DMS79 treated with DMSO at 0.1 percent for 48 hours (cell line): ENCODE data around the gene ORM1.
"Not testable (repeated sequence)": the region's sequence is repeated elsewhere in the genome, so short reads cannot be mapped to it uniquely, and the experiment has no call there.

Experiments used
- DNase-seq: peaks from one replicate; lab custom pipeline; 2025; lab: John Stamatoyannopoulos, UW

ORM1 gene

GRCh38 chr9:114322831-114323531 is at the start of gene ORM1:
TSS of gene ORM1 (plus strand) at chr9:114323098. CDS start at chr9:114323134, 36 bp downstream.
- not testable (repeated sequence) for DNase-seq

- no peak for DNase-seq
Measured at GRCh38 chr9:114273461-114273881, 49.4 kb upstream of the ORM1 start.

GRCh38 chr9:114274217-114274616 is 48.7 kb upstream of the ORM1 start:
- no peak for DNase-seq

GRCh38 chr9:114275246-114276004 is 47.5 kb upstream of the ORM1 start:
- DNase-seq, result no peak

GRCh38 chr9:114276908-114277821 is 45.7 kb upstream of the ORM1 start:
- DNase-seq, result no peak

GRCh38 chr9:114278356-114278755 is 44.5 kb upstream of the ORM1 start:
- DNase-seq, result no peak

- no peak for DNase-seq
Measured at GRCh38 chr9:114278881-114279570, 43.9 kb upstream of the ORM1 start.

GRCh38 chr9:114279693-114280092 is 43.2 kb upstream of the ORM1 start:
- DNase-seq, result no peak

- no peak for DNase-seq
Measured at GRCh38 chr9:114280636-114281472, 42.0 kb upstream of the ORM1 start.

GRCh38 chr9:114281473-114282103 is 41.3 kb upstream of the ORM1 start:
- DNase-seq, result no peak

- DNase-seq, result no peak
Measured at GRCh38 chr9:114282104-114282485, 40.8 kb upstream of the ORM1 start.

- no peak for DNase-seq
Measured at GRCh38 chr9:114282507-114282906, 40.4 kb upstream of the ORM1 start.

GRCh38 chr9:114282926-114283325 is 40.0 kb upstream of the ORM1 start:
- no peak for DNase-seq

- DNase-seq, result no peak
Measured at GRCh38 chr9:114283551-114284111, 39.3 kb upstream of the ORM1 start.

- no peak for DNase-seq
Measured at GRCh38 chr9:114284316-114285060, 38.4 kb upstream of the ORM1 start.

- no peak for DNase-seq
Measured at GRCh38 chr9:114285166-114285867, 37.6 kb upstream of the ORM1 start.

- DNase-seq, result no peak
Measured at GRCh38 chr9:114286146-114286679, 36.7 kb upstream of the ORM1 start.

- no peak for DNase-seq
Measured at GRCh38 chr9:114287001-114287762, 35.7 kb upstream of the ORM1 start.
